LNCAP (cell line): ENCODE results near the gene FAM149A.

Experiments used
- TF ChIP-seq, protein P1 (sequence below): fragments of 450-650 bp; IDR thresholded peaks from 2 replicates; pipeline ENCODE4 v1.5.1; 2017; ENCODE audit warnings: mild to moderate bottlenecking

Gene FAM149A

GRCh38 chr4:186166852-186167512 lies 62.5 kb downstream of the FAM149A start:
- TF ChIP-seq, protein P1, sequence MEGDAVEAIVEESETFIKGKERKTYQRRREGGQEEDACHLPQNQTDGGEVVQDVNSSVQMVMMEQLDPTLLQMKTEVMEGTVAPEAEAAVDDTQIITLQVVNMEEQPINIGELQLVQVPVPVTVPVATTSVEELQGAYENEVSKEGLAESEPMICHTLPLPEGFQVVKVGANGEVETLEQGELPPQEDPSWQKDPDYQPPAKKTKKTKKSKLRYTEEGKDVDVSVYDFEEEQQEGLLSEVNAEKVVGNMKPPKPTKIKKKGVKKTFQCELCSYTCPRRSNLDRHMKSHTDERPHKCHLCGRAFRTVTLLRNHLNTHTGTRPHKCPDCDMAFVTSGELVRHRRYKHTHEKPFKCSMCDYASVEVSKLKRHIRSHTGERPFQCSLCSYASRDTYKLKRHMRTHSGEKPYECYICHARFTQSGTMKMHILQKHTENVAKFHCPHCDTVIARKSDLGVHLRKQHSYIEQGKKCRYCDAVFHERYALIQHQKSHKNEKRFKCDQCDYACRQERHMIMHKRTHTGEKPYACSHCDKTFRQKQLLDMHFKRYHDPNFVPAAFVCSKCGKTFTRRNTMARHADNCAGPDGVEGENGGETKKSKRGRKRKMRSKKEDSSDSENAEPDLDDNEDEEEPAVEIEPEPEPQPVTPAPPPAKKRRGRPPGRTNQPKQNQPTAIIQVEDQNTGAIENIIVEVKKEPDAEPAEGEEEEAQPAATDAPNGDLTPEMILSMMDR = no peak

GRCh38 chr4:186167605-186168004 lies 63.1 kb downstream of the FAM149A start:
- TF ChIP-seq, protein P1 = no peak

DNA sequence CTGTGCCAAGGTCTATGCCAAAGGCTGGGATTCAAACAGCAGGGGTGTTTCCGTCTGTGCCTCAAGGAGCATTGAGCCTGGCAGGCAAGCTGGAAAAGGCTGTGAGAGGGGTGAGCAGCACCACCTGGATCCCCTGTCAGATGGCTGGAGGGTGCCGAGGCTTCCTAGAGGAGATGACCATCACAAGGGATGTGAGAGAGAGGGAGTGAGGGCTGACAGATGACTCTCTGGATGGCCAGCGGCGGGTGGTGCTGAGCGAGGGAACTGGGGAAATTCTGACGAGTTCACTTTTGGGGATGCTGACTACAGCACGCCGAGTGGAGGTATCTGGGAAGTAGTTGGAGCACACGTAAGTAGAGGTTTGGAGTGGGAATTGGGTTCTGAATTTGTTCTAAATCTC lies 64.2 kb downstream of the FAM149A start:
- TF ChIP-seq, protein P1 = no peak

- TF ChIP-seq, protein P1 = no peak
Observed at GRCh38 chr4:186169333-186169944, 64.9 kb downstream of the FAM149A start.

DNA sequence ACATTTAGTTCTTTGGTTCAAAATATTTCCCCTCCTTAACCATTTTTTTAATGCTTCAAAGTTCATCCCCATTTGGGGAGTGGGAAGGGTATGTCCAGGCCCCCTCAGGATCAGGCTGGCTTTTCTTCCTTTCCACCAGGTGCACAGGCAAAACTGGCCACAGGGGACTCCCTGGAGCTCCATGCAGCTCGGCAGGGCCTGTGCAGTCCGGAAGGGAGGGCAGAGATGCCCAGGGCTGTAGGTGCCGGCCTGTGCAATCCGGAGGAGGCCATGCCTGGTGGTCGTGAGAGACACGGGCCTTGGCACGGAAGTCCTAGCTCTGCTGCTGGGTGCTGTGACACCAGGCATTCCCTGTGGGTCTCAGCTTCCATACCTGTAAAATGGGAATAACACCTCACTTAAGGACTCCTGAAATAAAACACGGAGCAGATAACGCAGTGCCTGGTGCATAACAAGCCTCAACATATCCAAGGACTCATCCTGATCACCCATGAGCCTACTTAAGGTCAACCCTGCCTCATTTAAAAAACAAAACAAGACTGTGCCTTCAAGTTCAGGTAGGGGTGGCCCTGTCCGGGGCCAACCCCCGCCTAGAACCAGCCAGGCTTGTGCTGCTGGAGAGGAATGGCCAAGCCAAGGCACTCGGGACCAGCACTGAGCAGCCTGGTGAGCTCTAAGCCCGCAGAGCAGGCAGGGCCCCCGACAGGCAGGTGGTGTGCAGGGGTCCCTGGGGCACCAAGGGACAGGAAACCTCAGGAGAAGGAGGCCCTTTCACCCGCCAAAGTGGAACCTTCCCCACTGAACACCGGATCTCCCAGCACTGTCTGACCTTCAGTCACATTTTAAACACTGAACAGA lies 65.7 kb downstream of the FAM149A start:
- TF ChIP-seq, protein P1 = no peak

GRCh38 chr4:186170966-186171365 lies 66.5 kb downstream of the FAM149A start:
- TF ChIP-seq, protein P1 = no peak

- TF ChIP-seq, protein P1 = no peak
Observed at GRCh38 chr4:186172546-186172945, 68.0 kb downstream of the FAM149A start.
